ENCODE measurements around the gene PTPRE.

DNA sequence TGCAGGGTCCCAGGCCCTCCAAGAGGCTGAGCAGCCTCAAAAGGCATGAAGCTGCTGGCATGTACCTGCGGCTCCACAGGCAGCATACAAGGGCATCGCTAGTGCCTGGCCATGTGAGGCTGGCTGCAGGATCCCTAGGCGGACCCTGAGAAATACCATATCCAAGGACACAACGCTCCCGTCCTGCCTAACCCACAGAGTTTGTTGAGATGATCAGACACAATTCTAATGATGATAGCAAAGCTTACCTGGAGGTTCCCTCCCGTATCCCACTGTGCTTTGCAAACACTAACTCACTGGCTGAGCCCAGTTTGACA, 31.5 kb upstream of the PTPRE start:
- TF ChIP-seq CEBPB (IDR thresholded peaks at IDR 0.05; ENCODE audit: low read depth) (no peak), ZFX (IDR thresholded peaks at IDR 0.05) (no peak), EZH2 (IDR thresholded peaks at IDR 0.05) (no peak), RAD21 (IDR thresholded peaks at IDR 0.05; ENCODE audit: low read depth) (no peak), POLR2AphosphoS5 (IDR thresholded peaks at IDR 0.05; ENCODE audit: low read depth, low read length) (no peak), POLR2A (IDR thresholded peaks at IDR 0.05; ENCODE audit: borderline replicate concordance, extremely low read depth, insufficient read depth, insufficient read length) (no peak), EZH2phosphoT487 (IDR thresholded peaks at IDR 0.05; ENCODE audit: borderline replicate concordance) (no peak), TCF7L2 (IDR thresholded peaks at IDR 0.05; ENCODE audit: borderline replicate concordance, extremely low read depth, insufficient read depth, insufficient read length) (no peak)
- TF ChIP-seq, protein P1, sequence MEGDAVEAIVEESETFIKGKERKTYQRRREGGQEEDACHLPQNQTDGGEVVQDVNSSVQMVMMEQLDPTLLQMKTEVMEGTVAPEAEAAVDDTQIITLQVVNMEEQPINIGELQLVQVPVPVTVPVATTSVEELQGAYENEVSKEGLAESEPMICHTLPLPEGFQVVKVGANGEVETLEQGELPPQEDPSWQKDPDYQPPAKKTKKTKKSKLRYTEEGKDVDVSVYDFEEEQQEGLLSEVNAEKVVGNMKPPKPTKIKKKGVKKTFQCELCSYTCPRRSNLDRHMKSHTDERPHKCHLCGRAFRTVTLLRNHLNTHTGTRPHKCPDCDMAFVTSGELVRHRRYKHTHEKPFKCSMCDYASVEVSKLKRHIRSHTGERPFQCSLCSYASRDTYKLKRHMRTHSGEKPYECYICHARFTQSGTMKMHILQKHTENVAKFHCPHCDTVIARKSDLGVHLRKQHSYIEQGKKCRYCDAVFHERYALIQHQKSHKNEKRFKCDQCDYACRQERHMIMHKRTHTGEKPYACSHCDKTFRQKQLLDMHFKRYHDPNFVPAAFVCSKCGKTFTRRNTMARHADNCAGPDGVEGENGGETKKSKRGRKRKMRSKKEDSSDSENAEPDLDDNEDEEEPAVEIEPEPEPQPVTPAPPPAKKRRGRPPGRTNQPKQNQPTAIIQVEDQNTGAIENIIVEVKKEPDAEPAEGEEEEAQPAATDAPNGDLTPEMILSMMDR (IDR thresholded peaks at IDR 0.05 in 2 of 3, conservative IDR thresholded peaks at IDR 0.05 in 1 of 3; ENCODE audit: borderline replicate concordance in 1 of 3, insufficient read depth in 1 of 3, low read depth in 2 of 3, low read length in 2 of 3): no peak
- TF ChIP-seq, protein P2, sequence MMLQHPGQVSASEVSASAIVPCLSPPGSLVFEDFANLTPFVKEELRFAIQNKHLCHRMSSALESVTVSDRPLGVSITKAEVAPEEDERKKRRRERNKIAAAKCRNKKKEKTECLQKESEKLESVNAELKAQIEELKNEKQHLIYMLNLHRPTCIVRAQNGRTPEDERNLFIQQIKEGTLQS (IDR thresholded peaks at IDR 0.05): no peak
- TF ChIP-seq, protein P3, sequence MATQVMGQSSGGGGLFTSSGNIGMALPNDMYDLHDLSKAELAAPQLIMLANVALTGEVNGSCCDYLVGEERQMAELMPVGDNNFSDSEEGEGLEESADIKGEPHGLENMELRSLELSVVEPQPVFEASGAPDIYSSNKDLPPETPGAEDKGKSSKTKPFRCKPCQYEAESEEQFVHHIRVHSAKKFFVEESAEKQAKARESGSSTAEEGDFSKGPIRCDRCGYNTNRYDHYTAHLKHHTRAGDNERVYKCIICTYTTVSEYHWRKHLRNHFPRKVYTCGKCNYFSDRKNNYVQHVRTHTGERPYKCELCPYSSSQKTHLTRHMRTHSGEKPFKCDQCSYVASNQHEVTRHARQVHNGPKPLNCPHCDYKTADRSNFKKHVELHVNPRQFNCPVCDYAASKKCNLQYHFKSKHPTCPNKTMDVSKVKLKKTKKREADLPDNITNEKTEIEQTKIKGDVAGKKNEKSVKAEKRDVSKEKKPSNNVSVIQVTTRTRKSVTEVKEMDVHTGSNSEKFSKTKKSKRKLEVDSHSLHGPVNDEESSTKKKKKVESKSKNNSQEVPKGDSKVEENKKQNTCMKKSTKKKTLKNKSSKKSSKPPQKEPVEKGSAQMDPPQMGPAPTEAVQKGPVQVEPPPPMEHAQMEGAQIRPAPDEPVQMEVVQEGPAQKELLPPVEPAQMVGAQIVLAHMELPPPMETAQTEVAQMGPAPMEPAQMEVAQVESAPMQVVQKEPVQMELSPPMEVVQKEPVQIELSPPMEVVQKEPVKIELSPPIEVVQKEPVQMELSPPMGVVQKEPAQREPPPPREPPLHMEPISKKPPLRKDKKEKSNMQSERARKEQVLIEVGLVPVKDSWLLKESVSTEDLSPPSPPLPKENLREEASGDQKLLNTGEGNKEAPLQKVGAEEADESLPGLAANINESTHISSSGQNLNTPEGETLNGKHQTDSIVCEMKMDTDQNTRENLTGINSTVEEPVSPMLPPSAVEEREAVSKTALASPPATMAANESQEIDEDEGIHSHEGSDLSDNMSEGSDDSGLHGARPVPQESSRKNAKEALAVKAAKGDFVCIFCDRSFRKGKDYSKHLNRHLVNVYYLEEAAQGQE (IDR thresholded peaks at IDR 0.05; ENCODE audit: low read depth): no peak
- TF ChIP-seq, protein P4, sequence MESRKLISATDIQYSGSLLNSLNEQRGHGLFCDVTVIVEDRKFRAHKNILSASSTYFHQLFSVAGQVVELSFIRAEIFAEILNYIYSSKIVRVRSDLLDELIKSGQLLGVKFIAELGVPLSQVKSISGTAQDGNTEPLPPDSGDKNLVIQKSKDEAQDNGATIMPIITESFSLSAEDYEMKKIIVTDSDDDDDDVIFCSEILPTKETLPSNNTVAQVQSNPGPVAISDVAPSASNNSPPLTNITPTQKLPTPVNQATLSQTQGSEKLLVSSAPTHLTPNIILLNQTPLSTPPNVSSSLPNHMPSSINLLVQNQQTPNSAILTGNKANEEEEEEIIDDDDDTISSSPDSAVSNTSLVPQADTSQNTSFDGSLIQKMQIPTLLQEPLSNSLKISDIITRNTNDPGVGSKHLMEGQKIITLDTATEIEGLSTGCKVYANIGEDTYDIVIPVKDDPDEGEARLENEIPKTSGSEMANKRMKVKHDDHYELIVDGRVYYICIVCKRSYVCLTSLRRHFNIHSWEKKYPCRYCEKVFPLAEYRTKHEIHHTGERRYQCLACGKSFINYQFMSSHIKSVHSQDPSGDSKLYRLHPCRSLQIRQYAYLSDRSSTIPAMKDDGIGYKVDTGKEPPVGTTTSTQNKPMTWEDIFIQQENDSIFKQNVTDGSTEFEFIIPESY (IDR thresholded peaks at IDR 0.05; ENCODE audit: extremely low read depth, insufficient replicate concordance, low read length): no peak

All from HCT116 (cell line).